ENCODE measurements around the gene MTTP.

MTTP gene

GRCh38 chr4:99536271-99536670 lies 38.4 kb upstream of the MTTP start:
- no peaks in the 10 kb centered on the region for H3K27me3 ChIP-seq (ENCODE audit: insufficient read depth, low read length)
- H3K36me3 ChIP-seq (ENCODE audit: control insufficient read depth in 1 of 2, insufficient read depth in 2 of 2, low read length in 2 of 2) = no peaks in the 10 kb centered on the region
- H3K79me2 ChIP-seq (ENCODE audit: control insufficient read depth, insufficient read depth, low read length, poor library complexity) = no peaks in the 10 kb centered on the region
- H3K4me3 ChIP-seq (ENCODE audit: low read depth, low read length) = no peak overlapping the region
- no peak overlapping the region for H2BK5ac ChIP-seq (ENCODE audit: low read depth, low read length, poor library complexity)
- H3K18ac ChIP-seq (ENCODE audit: low read length) = no peak overlapping the region
- no peak overlapping the region for H3K4ac ChIP-seq (ENCODE audit: low read depth, low read length)
- no peak overlapping the region for H3K9ac ChIP-seq (ENCODE audit: low read length)
- no peak overlapping the region for H2AFZ ChIP-seq (ENCODE audit: insufficient read depth, low read length, poor library complexity)
- DNase-seq = no peak
- no peaks in the 10 kb centered on the region for H3K79me1 ChIP-seq (ENCODE audit: low read length)
- peaks cover 5% of the 10 kb centered on the region for H3K9me3 ChIP-seq (ENCODE audit: insufficient read depth, low read depth, low read length)
- no peak overlapping the region for H3K23ac ChIP-seq (ENCODE audit: low read length)
- H3K14ac ChIP-seq (ENCODE audit: low read length) = no peak overlapping the region
- no peak overlapping the region for H2BK12ac ChIP-seq (ENCODE audit: low read length)
- H4K12ac ChIP-seq (ENCODE audit: low read depth, low read length) = no peak overlapping the region
- no peak overlapping the region for H4K8ac ChIP-seq (ENCODE audit: low read depth, low read length)
- no peak overlapping the region for H2BK120ac ChIP-seq (ENCODE audit: insufficient read depth, low read length, poor library complexity)
- no peak overlapping the region for H3K27ac ChIP-seq (ENCODE audit: low read depth, low read length)
- H4K91ac ChIP-seq (ENCODE audit: low read depth, low read length) = no peak overlapping the region
- no peak overlapping the region for H2AK5ac ChIP-seq (ENCODE audit: low read length)
- no peak overlapping the region for H3K4me2 ChIP-seq (ENCODE audit: low read length)
- no peaks in the 10 kb centered on the region for H3K4me1 ChIP-seq (ENCODE audit: control insufficient read depth in 1 of 2, insufficient read depth in 2 of 2, low read length in 2 of 2)
- WGBS (ENCODE audit: extremely low coverage, insufficient coverage, insufficient read length) = no CpG with 5 or more reads among the region's 2 CpGs

GRCh38 chr4:99536848-99537247 lies 37.8 kb upstream of the MTTP start:
- no peak for DNase-seq
- no peak overlapping the region for H3K9ac ChIP-seq (ENCODE audit: low read length)
- H2AFZ ChIP-seq (ENCODE audit: insufficient read depth, low read length, poor library complexity) = no peak overlapping the region
- no peaks in the 10 kb centered on the region for H3K79me1 ChIP-seq (ENCODE audit: low read length)
- H3K4me3 ChIP-seq (ENCODE audit: low read depth, low read length) = no peak overlapping the region
- no peak overlapping the region for H2AK5ac ChIP-seq (ENCODE audit: low read length)
- no peak overlapping the region for H2BK120ac ChIP-seq (ENCODE audit: insufficient read depth, low read length, poor library complexity)
- H2BK12ac ChIP-seq (ENCODE audit: low read length) = no peak overlapping the region
- no peak overlapping the region for H3K4ac ChIP-seq (ENCODE audit: low read depth, low read length)
- H3K36me3 ChIP-seq (ENCODE audit: control insufficient read depth in 1 of 2, insufficient read depth in 2 of 2, low read length in 2 of 2) = no peaks in the 10 kb centered on the region
- no peak overlapping the region for H3K23ac ChIP-seq (ENCODE audit: low read length)
- H3K4me1 ChIP-seq (ENCODE audit: control insufficient read depth in 1 of 2, insufficient read depth in 2 of 2, low read length in 2 of 2) = no peaks in the 10 kb centered on the region
- H3K27me3 ChIP-seq (ENCODE audit: insufficient read depth, low read length) = no peaks in the 10 kb centered on the region
- H3K27ac ChIP-seq (ENCODE audit: low read depth, low read length) = no peak overlapping the region
- H2BK5ac ChIP-seq (ENCODE audit: low read depth, low read length, poor library complexity) = no peak overlapping the region
- no peak overlapping the region for H4K12ac ChIP-seq (ENCODE audit: low read depth, low read length)
- no peak overlapping the region for H4K8ac ChIP-seq (ENCODE audit: low read depth, low read length)
- H3K79me2 ChIP-seq (ENCODE audit: control insufficient read depth, insufficient read depth, low read length, poor library complexity) = no peaks in the 10 kb centered on the region
- H4K91ac ChIP-seq (ENCODE audit: low read depth, low read length) = no peak overlapping the region
- no peak overlapping the region for H3K14ac ChIP-seq (ENCODE audit: low read length)
- no peak overlapping the region for H3K18ac ChIP-seq (ENCODE audit: low read length)
- H3K9me3 ChIP-seq (ENCODE audit: insufficient read depth, low read depth, low read length) = peaks cover 5% of the 10 kb centered on the region
- WGBS (ENCODE audit: extremely low coverage, insufficient coverage, insufficient read length) = no CpG with 5 or more reads among the region's 2 CpGs
- H3K4me2 ChIP-seq (ENCODE audit: low read length) = no peak overlapping the region

- Histone ChIP-seq H3K79me2 (ENCODE audit: control insufficient read depth, insufficient read depth, low read length, poor library complexity) (no peaks in the 10 kb centered on the region), H2BK12ac (ENCODE audit: low read length) (no peak overlapping the region), H3K27ac (ENCODE audit: low read depth, low read length) (no peak overlapping the region), H4K12ac (ENCODE audit: low read depth, low read length) (no peak overlapping the region), H2AK5ac (ENCODE audit: low read length) (no peak overlapping the region), H3K9me3 (ENCODE audit: insufficient read depth, low read depth, low read length) (peaks cover 5% of the 10 kb centered on the region), H3K18ac (ENCODE audit: low read length) (no peak overlapping the region), H3K36me3 (ENCODE audit: control insufficient read depth in 1 of 2, insufficient read depth in 2 of 2, low read length in 2 of 2) (no peaks in the 10 kb centered on the region), H2AFZ (ENCODE audit: insufficient read depth, low read length, poor library complexity) (no peak overlapping the region), H3K4ac (ENCODE audit: low read depth, low read length) (no peak overlapping the region), H3K23ac (ENCODE audit: low read length) (no peak overlapping the region), H3K4me2 (ENCODE audit: low read length) (no peak overlapping the region), H3K14ac (ENCODE audit: low read length) (no peak overlapping the region), H2BK5ac (ENCODE audit: low read depth, low read length, poor library complexity) (no peak overlapping the region), H2BK120ac (ENCODE audit: insufficient read depth, low read length, poor library complexity) (no peak overlapping the region), H3K9ac (ENCODE audit: low read length) (no peak overlapping the region), H3K79me1 (ENCODE audit: low read length) (no peaks in the 10 kb centered on the region), H3K4me1 (ENCODE audit: control insufficient read depth in 1 of 2, insufficient read depth in 2 of 2, low read length in 2 of 2) (no peaks in the 10 kb centered on the region), H3K27me3 (ENCODE audit: insufficient read depth, low read length) (no peaks in the 10 kb centered on the region), H4K91ac (ENCODE audit: low read depth, low read length) (no peak overlapping the region), H3K4me3 (ENCODE audit: low read depth, low read length) (no peak overlapping the region), H4K8ac (ENCODE audit: low read depth, low read length) (no peak overlapping the region)
- no peak for DNase-seq
- WGBS (ENCODE audit: extremely low coverage, insufficient coverage, insufficient read length) = no CpG with 5 or more reads among the region's 4 CpGs
Measured at GRCh38 chr4:99537674-99538073, 37.0 kb upstream of the MTTP start.

- no peak overlapping the region for H3K4ac ChIP-seq (ENCODE audit: low read depth, low read length)
Measured at GRCh38 chr4:99540277-99540939, 34.2 kb upstream of the MTTP start.

More at GRCh38 chr4:99540277-99540939, 34.2 kb upstream of the MTTP start:
- no peak overlapping the region for H3K23ac ChIP-seq (ENCODE audit: low read length)
- no peak overlapping the region for H3K9ac ChIP-seq (ENCODE audit: low read length)
- no peak overlapping the region for H2BK5ac ChIP-seq (ENCODE audit: low read depth, low read length, poor library complexity)
- no peak overlapping the region for H2AFZ ChIP-seq (ENCODE audit: insufficient read depth, low read length, poor library complexity)
- H3K4me2 ChIP-seq (ENCODE audit: low read length) = no peak overlapping the region
- no peaks in the 10 kb centered on the region for H3K27me3 ChIP-seq (ENCODE audit: insufficient read depth, low read length)
- peaks cover 5% of the 10 kb centered on the region for H3K9me3 ChIP-seq (ENCODE audit: insufficient read depth, low read depth, low read length)
- no peak overlapping the region for H4K12ac ChIP-seq (ENCODE audit: low read depth, low read length)
- no peaks in the 10 kb centered on the region for H3K79me2 ChIP-seq (ENCODE audit: control insufficient read depth, insufficient read depth, low read length, poor library complexity)
- H3K4me3 ChIP-seq (ENCODE audit: low read depth, low read length) = no peak overlapping the region
- H4K8ac ChIP-seq (ENCODE audit: low read depth, low read length) = no peak overlapping the region
- no peak overlapping the region for H4K91ac ChIP-seq (ENCODE audit: low read depth, low read length)
- no peaks in the 10 kb centered on the region for H3K4me1 ChIP-seq (ENCODE audit: control insufficient read depth in 1 of 2, insufficient read depth in 2 of 2, low read length in 2 of 2)
- no peak overlapping the region for H2AK5ac ChIP-seq (ENCODE audit: low read length)
- no peaks in the 10 kb centered on the region for H3K36me3 ChIP-seq (ENCODE audit: control insufficient read depth in 1 of 2, insufficient read depth in 2 of 2, low read length in 2 of 2)
- H3K27ac ChIP-seq (ENCODE audit: low read depth, low read length) = no peak overlapping the region
- H3K18ac ChIP-seq (ENCODE audit: low read length) = no peak overlapping the region
- H2BK12ac ChIP-seq (ENCODE audit: low read length) = no peak overlapping the region
- no peak overlapping the region for H3K14ac ChIP-seq (ENCODE audit: low read length)
- DNase-seq = no peak
- no peaks in the 10 kb centered on the region for H3K79me1 ChIP-seq (ENCODE audit: low read length)
- H2BK120ac ChIP-seq (ENCODE audit: insufficient read depth, low read length, poor library complexity) = no peak overlapping the region
